ENCODE data around the gene MACF1. TPM values are rescaled to one million over a fixed set of nuclear protein-coding genes. Genes with fewer than 3 reads are reported as not detected.
A peak's percentile ranks its signal among the peaks of the same experiment; 100 is the strongest.

The MACF1 gene
- total RNA-seq, 4 donors from 2014 or later: 78.7 to 139 (median 113) TPM

DNA sequence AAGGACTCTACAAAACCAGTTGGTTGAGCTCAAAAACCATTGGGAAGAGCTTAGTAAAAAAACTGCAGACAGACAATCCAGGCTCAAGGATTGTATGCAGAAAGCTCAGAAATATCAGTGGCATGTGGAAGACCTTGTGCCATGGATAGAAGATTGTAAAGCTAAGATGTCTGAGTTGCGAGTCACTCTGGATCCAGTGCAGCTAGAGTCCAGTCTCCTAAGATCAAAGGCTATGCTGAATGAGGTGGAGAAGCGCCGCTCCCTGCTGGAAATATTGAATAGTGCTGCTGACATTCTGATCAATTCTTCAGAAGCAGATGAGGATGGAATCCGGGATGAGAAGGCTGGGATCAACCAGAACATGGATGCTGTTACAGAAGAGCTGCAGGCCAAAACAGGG, 183.0 kb downstream of the MACF1 start:
- intact Hi-C loops (cut with DNase I; ENCODE audit: low total_unique reads): no loop called here
- TF ChIP-seq POLR2A (IDR thresholded peaks at IDR 0.05): no peak
- TF ChIP-seq, protein P1, sequence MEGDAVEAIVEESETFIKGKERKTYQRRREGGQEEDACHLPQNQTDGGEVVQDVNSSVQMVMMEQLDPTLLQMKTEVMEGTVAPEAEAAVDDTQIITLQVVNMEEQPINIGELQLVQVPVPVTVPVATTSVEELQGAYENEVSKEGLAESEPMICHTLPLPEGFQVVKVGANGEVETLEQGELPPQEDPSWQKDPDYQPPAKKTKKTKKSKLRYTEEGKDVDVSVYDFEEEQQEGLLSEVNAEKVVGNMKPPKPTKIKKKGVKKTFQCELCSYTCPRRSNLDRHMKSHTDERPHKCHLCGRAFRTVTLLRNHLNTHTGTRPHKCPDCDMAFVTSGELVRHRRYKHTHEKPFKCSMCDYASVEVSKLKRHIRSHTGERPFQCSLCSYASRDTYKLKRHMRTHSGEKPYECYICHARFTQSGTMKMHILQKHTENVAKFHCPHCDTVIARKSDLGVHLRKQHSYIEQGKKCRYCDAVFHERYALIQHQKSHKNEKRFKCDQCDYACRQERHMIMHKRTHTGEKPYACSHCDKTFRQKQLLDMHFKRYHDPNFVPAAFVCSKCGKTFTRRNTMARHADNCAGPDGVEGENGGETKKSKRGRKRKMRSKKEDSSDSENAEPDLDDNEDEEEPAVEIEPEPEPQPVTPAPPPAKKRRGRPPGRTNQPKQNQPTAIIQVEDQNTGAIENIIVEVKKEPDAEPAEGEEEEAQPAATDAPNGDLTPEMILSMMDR (IDR thresholded peaks at IDR 0.05 in 4 of 5, conservative IDR thresholded peaks at IDR 0.05 in 1 of 5): no peak
- H3K36me3 ChIP-seq: peaks cover 0 to 60% of the 10 kb centered on the region in 2 donors
- peaks cover 15 to 16% of the 10 kb centered on the region in 2 donors for H3K4me1 ChIP-seq
- in situ Hi-C loops (cut with MboI; ENCODE audit: low sequenced_read_pairs in 4 of 4): no loop called here
- DNase-seq: no peak
- no peaks in the 10 kb centered on the region for H3K27me3 ChIP-seq
- no peak overlapping the region for H3K4me3 ChIP-seq
- H3K27ac ChIP-seq: no peak overlapping the region
- ATAC-seq: no peak
- no peaks in the 10 kb centered on the region for H3K9me3 ChIP-seq

DNA sequence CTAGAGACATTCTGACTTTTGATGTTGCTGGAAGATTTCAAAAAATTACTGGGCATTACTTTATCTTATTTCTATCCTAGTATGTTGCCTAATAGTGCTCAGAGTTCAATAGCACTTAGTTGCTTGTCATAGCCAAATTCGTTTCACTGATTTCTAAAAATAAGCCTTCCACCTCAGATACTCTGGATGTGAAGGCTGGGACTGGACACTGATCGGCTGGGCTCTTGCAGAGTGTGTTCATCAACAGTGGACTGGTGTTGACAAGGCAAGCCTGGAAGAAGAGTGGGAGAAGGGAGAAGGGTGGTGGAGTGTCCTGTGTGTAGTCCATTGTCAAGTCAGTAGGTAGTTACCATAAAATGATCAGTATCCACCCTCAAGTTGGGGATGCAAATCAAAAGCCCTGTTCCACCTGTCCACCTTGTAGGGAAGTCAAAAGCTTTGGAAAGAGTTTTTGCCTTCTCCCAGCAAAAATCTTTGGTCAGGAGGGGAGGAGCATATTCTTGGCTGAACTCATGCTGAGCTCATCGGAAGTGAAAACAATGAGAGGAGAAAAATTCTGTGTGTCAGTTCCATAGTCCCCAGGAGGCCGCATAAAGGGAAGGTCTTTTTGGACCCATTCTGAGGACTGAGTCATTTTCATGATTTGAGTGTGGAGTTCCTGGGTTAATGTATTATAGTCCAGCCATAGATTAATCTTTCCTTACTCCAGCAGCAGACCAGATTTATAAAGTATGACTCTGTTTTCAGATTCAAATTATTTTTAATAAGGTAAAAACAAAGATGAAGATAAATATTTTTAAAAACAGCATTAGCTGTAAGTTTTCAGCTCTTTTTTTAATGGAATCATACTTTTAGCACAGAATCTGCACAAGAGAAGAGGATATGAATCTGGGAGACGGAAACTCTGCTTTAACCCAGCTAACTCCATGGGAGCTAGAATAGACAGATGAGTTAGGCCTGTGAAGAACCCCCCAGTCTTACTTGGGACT, 187.5 kb downstream of the MACF1 start:
- H3K9me3 ChIP-seq: no peaks in the 10 kb centered on the region
- H3K36me3 ChIP-seq: peaks cover 0 to 30% of the 10 kb centered on the region in 2 donors
- in situ Hi-C loops (cut with MboI; ENCODE audit: low sequenced_read_pairs in 4 of 4): no loop called here
- no peaks in the 10 kb centered on the region for H3K27me3 ChIP-seq
- TF ChIP-seq POLR2A (IDR thresholded peaks at IDR 0.05): no peak
- TF ChIP-seq, protein P1 (IDR thresholded peaks at IDR 0.05 in 4 of 5, conservative IDR thresholded peaks at IDR 0.05 in 1 of 5): no peak
- H3K4me1 ChIP-seq: peaks cover 42 to 47% of the 10 kb centered on the region in 2 donors
- ATAC-seq (peak; percentile 56 to 76), DNase-seq (peak in 1 of 2 donors; percentile 22)
- intact Hi-C loops (cut with DNase I; ENCODE audit: low total_unique reads): no loop called here
- H3K4me3 ChIP-seq: no peak overlapping the region
- peak overlapping the region; percentile 53 to 65 (median 58) for H3K27ac ChIP-seq

DNA sequence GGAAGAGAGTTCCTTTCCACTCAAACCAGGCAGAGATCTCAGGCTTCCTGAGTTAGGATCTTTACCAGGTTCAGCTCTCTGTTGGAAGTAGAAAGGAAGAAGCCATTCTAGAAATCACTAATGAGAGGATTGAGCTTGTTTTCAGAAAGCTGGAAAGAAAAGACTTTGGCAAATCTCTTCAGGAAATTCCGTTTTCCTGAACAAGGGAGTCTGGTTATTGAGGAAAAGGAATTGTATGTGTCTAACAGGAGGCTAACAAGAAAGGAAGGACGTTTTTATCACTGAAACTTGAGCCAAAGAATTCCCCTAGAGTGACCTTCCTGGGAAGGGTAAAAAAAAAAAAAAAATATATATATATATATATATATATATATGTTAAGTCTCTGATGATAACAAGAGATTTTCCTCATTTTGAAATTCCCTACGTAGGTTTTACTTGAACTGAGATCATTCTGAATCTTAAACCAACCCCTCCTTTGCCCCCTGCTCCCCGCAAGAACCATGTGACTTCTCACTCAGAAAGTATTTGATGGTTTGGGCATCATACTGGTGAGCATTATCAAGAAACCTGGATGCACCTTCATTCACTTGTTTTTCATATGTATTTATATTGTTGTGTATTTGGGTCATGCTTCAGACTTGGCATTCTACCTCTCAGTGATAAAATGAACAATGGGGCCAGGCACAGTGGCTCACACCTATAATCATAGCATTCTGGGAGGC, 188.5 kb downstream of the MACF1 start:
- H3K4me1 ChIP-seq: peaks cover 42 to 47% of the 10 kb centered on the region in 2 donors
- no peak overlapping the region for H3K4me3 ChIP-seq
- peak overlapping the region in 3 of 4 donors; percentile 53 to 65 (median 56) for H3K27ac ChIP-seq
- H3K9me3 ChIP-seq: no peaks in the 10 kb centered on the region
- H3K36me3 ChIP-seq: peaks cover 0 to 20% of the 10 kb centered on the region in 2 donors
- ATAC-seq (no peak), DNase-seq (no peak)
- in situ Hi-C loops (cut with MboI; ENCODE audit: low sequenced_read_pairs in 4 of 4): no loop called here
- no peak for TF ChIP-seq POLR2A (IDR thresholded peaks at IDR 0.05)
- TF ChIP-seq, protein P1 (IDR thresholded peaks at IDR 0.05 in 4 of 5, conservative IDR thresholded peaks at IDR 0.05 in 1 of 5): no peak
- intact Hi-C loops (cut with DNase I; ENCODE audit: low total_unique reads): no loop called here
- no peaks in the 10 kb centered on the region for H3K27me3 ChIP-seq

DNA sequence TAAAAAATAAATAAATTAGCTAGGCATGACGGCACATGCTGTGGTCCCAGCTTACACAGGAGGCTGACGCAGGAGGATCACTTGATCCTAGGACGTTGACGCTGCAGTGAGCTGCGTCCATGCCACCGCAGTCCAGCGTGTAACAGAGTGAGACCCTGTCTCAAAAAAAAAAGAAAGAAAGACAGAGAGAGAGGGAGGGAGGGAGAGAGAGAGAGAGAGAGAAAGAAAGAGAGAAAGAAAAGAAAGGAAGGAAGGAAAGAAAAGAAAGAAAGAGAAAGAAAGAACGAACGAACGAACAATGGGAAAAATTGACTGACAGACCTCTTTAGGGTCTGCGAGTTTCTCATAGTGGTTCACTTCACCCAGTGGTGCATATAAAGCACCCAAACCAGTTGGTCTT, 189.2 kb downstream of the MACF1 start:
- intact Hi-C loops (cut with DNase I; ENCODE audit: low total_unique reads) (no loop called here), in situ Hi-C loops (cut with MboI; ENCODE audit: low sequenced_read_pairs in 4 of 4) (no loop called here)
- H3K9me3 ChIP-seq: no peaks in the 10 kb centered on the region
- TF ChIP-seq, protein P1 (IDR thresholded peaks at IDR 0.05 in 4 of 5, conservative IDR thresholded peaks at IDR 0.05 in 1 of 5): no peak
- no peak for TF ChIP-seq POLR2A (IDR thresholded peaks at IDR 0.05)
- peaks cover 0 to 13% of the 10 kb centered on the region in 2 donors for H3K36me3 ChIP-seq
- no peaks in the 10 kb centered on the region for H3K27me3 ChIP-seq
- ATAC-seq: no peak
- no peak overlapping the region for H3K4me3 ChIP-seq
- H3K27ac ChIP-seq: peak overlapping the region in 2 of 4 donors; percentile 12 to 55
- peaks cover 46 to 53% of the 10 kb centered on the region in 2 donors for H3K4me1 ChIP-seq
- no peak for DNase-seq

Data from gastrocnemius medialis (tissue), 4 donors.